HCT116 (cell line): ENCODE results near the gene HMGB2. TPM values are rescaled to one million over a fixed set of nuclear protein-coding genes. Genes with fewer than 3 reads are reported as not detected.
A peak's percentile ranks its signal among the peaks of the same experiment; 100 is the strongest.

Source experiments
- ATAC-seq: fragments of 200-7000 bp; cut with Tn5 transposase; 2 replicates; pipeline ENCODE4 v1.9.1; 2020; ENCODE audit warnings: mild to moderate bottlenecking, moderate library complexity
- BruUV-seq: library from RNA; stranded (reverse); fragments of 400-500 nt; replicated peaks from 2 replicates; lab custom pipeline; 2021; lab: Mats Ljungman, UMichigan
- CTCF ChIA-PET: fragments of 300-600 bp; sonication (Branson Sonifier 250); formaldehyde crosslinking; loops from one replicate; lab custom pipeline; 2021; ENCODE audit warnings: antibody characterized with exemption; lab: Charles Lee
- POLR2A ChIA-PET: fragments of 300-600, 350-600 bp; sonication (Branson Sonifier 250); formaldehyde crosslinking; loops from one replicate; lab custom pipeline; 2021; ENCODE audit warnings: antibody characterized with exemption; lab: Charles Lee
- RAD21 ChIA-PET, 2 experiments: fragments of 300-600 bp; sonication (Branson Sonifier 250); formaldehyde crosslinking; loops; one replicate each; lab custom pipeline; 2023; ENCODE audit warnings: low total read pairs in 2 of 2; ENCODE audit not compliant: uncharacterized antibody in 2 of 2, unreplicated experiment in 2 of 2, low non-redundant PET in 1 of 2; lab: Charles Lee
- DNase-seq: peaks from one replicate; pipeline ENCODE4 v3.0.0-alpha.2; 2010; ENCODE audit warnings: low read depth, low spot score
- H2AFZ ChIP-seq: fragments of 200-600 bp; shearing (Covaris generic), sonication (generic); 2 replicates; pipeline ENCODE4 v1.6.1; 2017; ENCODE audit warnings: low read depth, mixed run types, mixed read lengths, antibody characterized with exemption, low read length; ENCODE audit not compliant: poor library complexity, severe bottlenecking
- H3K27ac ChIP-seq: 2 replicates; pipeline ENCODE4 v1.5.1; 2012; ENCODE audit warnings: low read depth, low read length
- H3K27me3 ChIP-seq: fragments of 200-600 bp; sonication (generic); 2 replicates; pipeline ENCODE4 v1.6.1; 2016; ENCODE audit warnings: mixed run types, low read length, mixed read lengths; ENCODE audit not compliant: insufficient read depth
- H3K36me3 ChIP-seq, 2 experiments: fragments of 200-500 bp in 1 of 2; fragments of 200-600 bp in 1 of 2; sonication (Bioruptor generic) in 1 of 2; sonication (generic) in 1 of 2; 2 replicates each; pipeline versions ENCODE4 v1.5.1 to v1.6.1; 2014 to 2016; ENCODE audit warnings: low read length in 2 of 2, inconsistent platforms in 1 of 2, mixed read lengths in 1 of 2, mixed run types in 1 of 2; ENCODE audit not compliant: insufficient read depth in 2 of 2, control insufficient read depth in 1 of 2
- H3K4me1 ChIP-seq, 2 experiments: fragments of 200-600 bp in 1 of 2; sonication (generic) in 1 of 2; 2 replicates each; pipeline versions ENCODE4 v1.5.1 to v1.6.1; 2012 to 2017; ENCODE audit warnings: low read length in 2 of 2, inconsistent platforms in 1 of 2, mild to moderate bottlenecking in 1 of 2, mixed read lengths in 1 of 2, mixed run types in 1 of 2, moderate library complexity in 1 of 2; ENCODE audit not compliant: insufficient read depth in 2 of 2, control insufficient read depth in 1 of 2
- H3K4me2 ChIP-seq: fragments of 200-600 bp; sonication (generic); 2 replicates; pipeline ENCODE4 v1.6.1; 2017; ENCODE audit warnings: mixed run types, low read length, mixed read lengths
- H3K4me3 ChIP-seq, 2 experiments: fragments of 200-600 bp in 1 of 2; sonication (generic) in 1 of 2; replicated peaks in 1 of 2; 2 replicates each; pipeline ENCODE4 v1.5.1; 2011 to 2016; ENCODE audit warnings: low read length in 2 of 2, control low read depth in 1 of 2, low read depth in 1 of 2, mild to moderate bottlenecking in 1 of 2, mixed read lengths in 1 of 2, mixed run types in 1 of 2
- H3K79me2 ChIP-seq: fragments of 200-600 bp; sonication (generic); 2 replicates; pipeline ENCODE4 v1.6.1; 2017; ENCODE audit warnings: mild to moderate bottlenecking, mixed run types, low read length, moderate library complexity, mixed read lengths; ENCODE audit not compliant: insufficient read depth
- H3K9ac ChIP-seq: fragments of 200-600 bp; sonication (generic); 2 replicates; pipeline ENCODE4 v1.6.1; 2016; ENCODE audit warnings: low read length, mixed read lengths
- H3K9me2 ChIP-seq: fragments of 200-600 bp; sonication (generic), shearing (Covaris generic); 2 replicates; pipeline ENCODE4 v1.6.1; 2017; ENCODE audit warnings: mixed run types, mild to moderate bottlenecking, moderate library complexity; ENCODE audit not compliant: insufficient read depth
- H3K9me3 ChIP-seq, 2 experiments: fragments of 200-500 bp in 1 of 2; fragments of 200-600 bp in 1 of 2; sonication (Bioruptor generic) in 1 of 2; sonication (generic) in 1 of 2; 2 replicates each; pipeline ENCODE4 v1.6.1; 2014 to 2017; ENCODE audit warnings: low read length in 2 of 2, mixed read lengths in 2 of 2, inconsistent platforms in 1 of 2, low read depth in 1 of 2, mild to moderate bottlenecking in 1 of 2, mixed run types in 1 of 2, moderate library complexity in 1 of 2; ENCODE audit not compliant: control insufficient read depth in 1 of 2, insufficient read depth in 1 of 2
- H4K20me1 ChIP-seq: fragments of 200-600 bp; sonication (generic), shearing (Covaris generic); 2 replicates; pipeline ENCODE4 v1.6.1; 2017; ENCODE audit warnings: mixed run types, mild to moderate bottlenecking, moderate library complexity; ENCODE audit not compliant: insufficient read depth
- CBX3 ChIP-seq: IDR thresholded peaks from 2 replicates; pipeline ENCODE4 v1.6.1; 2012; ENCODE audit warnings: low read depth
- CTCF ChIP-seq, 3 experiments: fragments of 200-600 bp in 1 of 3; sonication (generic) in 1 of 3; IDR thresholded peaks in 2 of 3; conservative IDR thresholded peaks in 1 of 3; 2 replicates each; pipeline ENCODE4 v1.5.1; 2012 to 2017; ENCODE audit warnings: low read depth in 2 of 3, low read length in 2 of 3, antibody characterized with exemption in 1 of 3, borderline replicate concordance in 1 of 3, control low read depth in 1 of 3, mild to moderate bottlenecking in 1 of 3, mixed read lengths in 1 of 3, mixed run types in 1 of 3, moderate library complexity in 1 of 3; ENCODE audit not compliant: insufficient read depth in 1 of 3
- EGR1 ChIP-seq: IDR thresholded peaks from 2 replicates; pipeline ENCODE4 v1.6.1; 2012; ENCODE audit warnings: low read depth
- ELF1 ChIP-seq: IDR thresholded peaks from 2 replicates; pipeline ENCODE4 v1.6.1; 2012; ENCODE audit warnings: low read depth, borderline replicate concordance
- EZH2 ChIP-seq: fragments of 200-600 bp; sonication (generic); IDR thresholded peaks from 2 replicates; pipeline ENCODE4 v1.6.1; 2017; ENCODE audit warnings: antibody characterized with exemption, mixed run types
- EZH2phosphoT487 ChIP-seq: fragments of 200-600 bp; IDR thresholded peaks from 2 replicates; pipeline ENCODE4 v1.6.1; 2018; ENCODE audit warnings: antibody characterized with exemption, borderline replicate concordance
- JUND ChIP-seq: IDR thresholded peaks from 2 replicates; pipeline ENCODE4 v1.6.1; 2012
- POLR2A ChIP-seq: IDR thresholded peaks from 2 replicates; pipeline ENCODE4 v1.7.0; 2011; ENCODE audit warnings: borderline replicate concordance; ENCODE audit not compliant: insufficient read depth, insufficient read length; ENCODE audit errors: extremely low read depth
- POLR2AphosphoS5 ChIP-seq: IDR thresholded peaks from 2 replicates; pipeline ENCODE4 v1.6.1; 2011; ENCODE audit warnings: mild to moderate bottlenecking, low read depth, low read length, moderate library complexity
- SIN3A ChIP-seq: IDR thresholded peaks from 2 replicates; pipeline ENCODE4 v1.6.1; 2012; ENCODE audit warnings: low read depth
- SP1 ChIP-seq: IDR thresholded peaks from 2 replicates; pipeline ENCODE4 v1.6.1; 2012; ENCODE audit warnings: low read depth
- SRF ChIP-seq: IDR thresholded peaks from 2 replicates; pipeline ENCODE4 v1.6.1; 2012; ENCODE audit warnings: low read depth
- YY1 ChIP-seq: IDR thresholded peaks from 2 replicates; pipeline ENCODE4 v1.6.1; 2011; ENCODE audit warnings: low read length, low read depth, moderate library complexity, mild to moderate bottlenecking; ENCODE audit not compliant: insufficient replicate concordance; ENCODE audit errors: extremely low read depth
- intact Hi-C: fragments of 100-400 bp; cut with micrococcal nuclease; formaldehyde crosslinking; loops from 2 replicates; pipeline ENCODE4 v1.10.0; 2022
- total RNA-seq: library from RNA; stranded (reverse); gene quantifications from one replicate; pipeline ENCODE4 v1.2.1, GENCODE V29; 2021; ENCODE audit not compliant: unreplicated experiment
- TF ChIP-seq, protein P1 (sequence below): IDR thresholded peaks from 2 replicates; pipeline ENCODE4 v1.6.1; 2012

HMGB2 gene
- total RNA-seq, 1 experiment from 2014 or later, result 388 TPM

DNA sequence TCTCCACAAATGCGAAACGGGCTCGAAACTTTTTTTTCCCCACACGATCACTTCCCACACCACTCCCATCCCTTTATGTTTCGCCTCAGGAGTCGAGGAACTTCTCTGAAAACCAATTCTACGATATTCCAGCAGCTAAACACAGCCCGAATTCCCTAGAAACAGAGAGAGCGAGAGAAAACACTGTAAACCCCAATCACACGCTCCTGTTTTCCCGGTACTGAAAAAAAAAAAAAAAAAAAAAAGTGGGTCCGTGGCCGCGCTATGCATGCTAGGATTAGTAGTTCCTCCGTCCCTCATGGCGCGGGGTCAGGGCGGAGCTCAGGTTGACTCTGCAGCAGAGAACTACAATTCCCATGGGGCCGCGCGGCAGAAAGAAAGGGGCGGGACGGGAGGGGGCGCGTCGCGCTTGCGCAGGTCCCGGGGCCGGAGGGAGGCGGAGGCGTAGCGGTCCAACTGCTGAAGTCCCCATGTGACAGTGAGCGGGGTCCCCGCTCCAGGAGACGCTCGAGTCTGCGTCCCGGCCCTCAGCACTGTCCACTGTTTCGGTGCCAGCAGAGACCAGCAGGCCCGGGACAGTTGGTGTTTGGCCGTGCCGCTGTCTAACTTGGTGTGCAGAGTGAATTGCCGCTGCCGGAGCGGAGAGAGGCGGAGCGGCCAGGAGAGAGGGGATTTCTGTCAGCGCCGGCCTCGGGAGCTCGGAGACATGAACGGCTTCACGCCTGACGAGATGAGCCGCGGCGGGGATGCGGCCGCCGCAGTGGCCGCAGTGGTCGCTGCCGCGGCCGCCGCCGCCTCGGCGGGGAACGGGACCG, 36.5 kb upstream of the HMGB2 start, which contains the start of gene SAP30 (continued):
- no peak for TF ChIP-seq JUND
- peak; percentile 89 for TF ChIP-seq POLR2A
- TF ChIP-seq SIN3A, result peak; percentile 97
- TF ChIP-seq, all 23 proteins: peak for 8

- H3K9me2 ChIP-seq, result no peaks in the 10 kb centered on the region
- ChIA-PET POLR2A (interaction anchor here (0.6 to 3.7 kb wide), 6 partner anchors 10 to 437 kb away, joined by 3 to 54 read pairs (median 4); partner anchors contain the start of gene HMGB2), RAD21 (interaction anchor here (0.9 to 1.4 kb wide), 3 partner anchors 35 to 199 kb away, joined by 3 read pairs; no protein-coding TSS in a partner anchor), CTCF (interaction anchor here (0.7 to 2.0 kb wide), 8 partner anchors 11 to 914 kb away, joined by 3 to 13 read pairs (median 4); partner anchors contain the start of gene CEP44)
- H3K4me3 ChIP-seq, result peak overlapping the region; percentile 81 to 86
- ATAC-seq, result peak; percentile 7
- H3K27me3 ChIP-seq, result no peaks in the 10 kb centered on the region
- H4K20me1 ChIP-seq, result no peaks in the 10 kb centered on the region; the same call in 1 of the 2 replicates
- peak overlapping the region; percentile 66 for H3K9ac ChIP-seq
- peak overlapping the region; percentile 73 for H3K27ac ChIP-seq
- H3K36me3 ChIP-seq, result 0 out of 4 replicates have a peak, but pooled peaks cover 0 to 2% of the 10 kb centered on the region in 2 experiments
- peak overlapping the region; percentile 98 for H2AFZ ChIP-seq
- H3K9me3 ChIP-seq, result no peaks in the 10 kb centered on the region
- TF ChIP-seq SIN3A (no peak), JUND (no peak), POLR2AphosphoS5 (no peak), CBX3 (no peak), SP1 (no peak), ELF1 (no peak), EGR1 (no peak), EZH2phosphoT487 (no peak), EZH2 (no peak), SRF (no peak), POLR2A (no peak), CTCF (IDR thresholded peaks at IDR 0.05 in 2 of 3, conservative IDR thresholded peaks at IDR 0.05 in 1 of 3; ENCODE audit: borderline replicate concordance in 1 of 3, insufficient read depth in 1 of 3, low read depth in 2 of 3, low read length in 2 of 3) (no peak), YY1 (no peak)
- TF ChIP-seq, protein P1, sequence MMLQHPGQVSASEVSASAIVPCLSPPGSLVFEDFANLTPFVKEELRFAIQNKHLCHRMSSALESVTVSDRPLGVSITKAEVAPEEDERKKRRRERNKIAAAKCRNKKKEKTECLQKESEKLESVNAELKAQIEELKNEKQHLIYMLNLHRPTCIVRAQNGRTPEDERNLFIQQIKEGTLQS, result no peak
- no TSS peak for BruUV-seq
- H3K4me1 ChIP-seq, result peaks cover 0 to 21% of the 10 kb centered on the region in 2 experiments; a peak in 3 of 4 replicates
- no peak for DNase-seq
- intact Hi-C loops, result loop anchor here (2.0 kb wide), 1 partner anchor 35 kb away; the partner anchor contains the start of gene HMGB2
- H3K79me2 ChIP-seq, result no peaks in the 10 kb centered on the region
- H3K4me2 ChIP-seq, result peak overlapping the region; percentile 98
These were observed 35.9 kb upstream of the HMGB2 start for GRCh38 chr4:173370130-173370476.
